HG02852 (cell line): ENCODE data around the gene CCDC14.
A peak's percentile ranks its signal among the peaks of the same experiment; 100 is the strongest.
"Not testable (repeated sequence)": the region's sequence is repeated elsewhere in the genome, so short reads cannot be mapped to it uniquely, and the experiment has no call there.

Experiments used
- ATAC-seq: cut with Tn5 transposase; IDR thresholded peaks from one replicate; pipeline ENCODE4 v1.9.1; 2021; ENCODE audit warnings: mild to moderate bottlenecking, moderate library complexity; ENCODE audit not compliant: unreplicated experiment

Gene CCDC14

DNA sequence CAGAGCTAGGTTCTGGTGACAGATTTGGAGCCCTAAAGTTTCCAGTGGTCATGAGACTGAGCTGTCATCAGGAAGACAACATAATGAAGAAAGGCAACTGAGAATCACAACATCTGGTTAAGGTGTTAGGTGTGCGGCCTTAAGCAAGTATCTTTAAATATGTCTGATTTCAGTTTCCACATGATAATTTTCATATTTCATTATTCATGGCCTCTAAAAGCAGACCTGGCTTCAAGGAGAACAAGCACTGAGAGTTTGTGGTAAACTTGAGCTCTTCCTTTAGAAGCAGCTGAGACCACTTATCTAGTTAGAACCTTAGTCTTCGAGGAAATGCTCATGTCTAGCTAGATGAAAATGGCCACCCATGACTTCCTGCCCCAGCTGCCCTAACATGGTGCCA, 51.2 kb downstream of the CCDC14 start:
- ATAC-seq, result peak; percentile 82

DNA sequence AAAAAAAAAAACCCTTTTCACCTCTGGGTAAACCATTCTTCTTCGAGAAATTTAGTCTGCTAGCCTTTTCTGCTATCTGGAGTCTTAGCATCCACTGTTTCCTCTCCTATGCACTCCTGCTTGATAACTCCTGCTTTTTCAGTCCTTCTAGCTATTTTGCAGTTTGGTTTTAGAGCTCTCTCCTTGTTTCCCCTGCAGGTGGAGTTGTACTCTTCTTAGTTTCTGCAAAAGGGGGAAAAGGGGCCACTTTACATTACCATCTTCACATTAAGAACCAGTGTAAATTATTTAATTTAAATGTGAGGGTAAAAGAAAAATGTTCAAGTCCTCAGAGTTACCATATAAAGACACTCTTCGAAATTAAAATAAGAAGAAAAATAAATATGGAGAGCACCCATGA, 53.3 kb downstream of the CCDC14 start:
- ATAC-seq, result no peak

GRCh38 chr3:123899300-123899865, 61.6 kb downstream of the CCDC14 start:
- ATAC-seq, result no peak

- no peak for ATAC-seq
Observed at GRCh38 chr3:123893012-123893411, 68.0 kb downstream of the CCDC14 start.

DNA sequence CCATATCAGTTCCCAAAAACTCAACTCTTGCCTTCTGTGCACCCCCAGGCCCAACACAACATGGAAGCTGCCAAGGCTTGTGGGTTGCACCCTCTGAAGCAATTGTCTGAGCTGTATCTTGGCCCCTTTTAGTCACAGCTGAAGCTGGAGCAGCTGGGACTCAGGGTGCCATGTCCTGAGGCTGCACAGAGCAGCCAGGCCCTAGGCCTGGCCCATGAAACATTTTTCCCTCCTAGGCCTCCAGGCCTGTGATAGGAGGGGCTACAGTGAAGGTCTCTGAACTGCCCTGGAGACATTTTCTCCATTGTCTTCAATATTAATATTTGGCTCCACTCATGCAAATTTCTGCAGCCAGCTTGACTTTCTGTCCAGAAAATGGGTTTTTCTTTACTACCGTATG, 68.8 kb downstream of the CCDC14 start:
- ATAC-seq, result no peak

DNA sequence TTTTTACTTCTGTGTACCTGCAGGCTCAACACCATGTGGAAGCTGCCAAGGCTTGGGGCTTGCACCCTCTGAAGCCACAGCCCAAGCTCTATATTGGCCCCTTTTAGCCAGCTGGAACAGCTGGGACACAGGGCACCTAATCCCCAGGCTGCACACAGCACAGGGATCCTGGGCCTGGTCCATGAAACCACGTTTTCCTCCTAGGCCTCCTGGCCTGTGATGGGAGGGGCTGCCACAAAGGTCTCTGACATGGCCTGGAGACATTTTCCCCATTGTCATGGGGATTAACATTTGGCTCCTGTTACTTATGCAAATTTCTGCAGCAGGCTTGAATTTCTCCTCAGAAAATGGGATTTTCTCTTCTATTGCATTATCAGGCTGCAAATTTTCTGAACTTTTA, 70.0 kb downstream of the CCDC14 start:
- ATAC-seq, result not testable (repeated sequence)

GRCh38 chr3:123890162-123890561, 70.9 kb downstream of the CCDC14 start:
- not testable (repeated sequence) for ATAC-seq

- ATAC-seq, result no peak
Observed at GRCh38 chr3:123884993-123885392, 76.0 kb downstream of the CCDC14 start.

- ATAC-seq, result peak; percentile 85
Observed at GRCh38 chr3:123884203-123884831, 76.7 kb downstream of the CCDC14 start, which contains the start of gene MYLK. MYLK (minus strand) TSS chr3:123884332; CDS start chr3:123793841, 90,491 bp downstream.

DNA sequence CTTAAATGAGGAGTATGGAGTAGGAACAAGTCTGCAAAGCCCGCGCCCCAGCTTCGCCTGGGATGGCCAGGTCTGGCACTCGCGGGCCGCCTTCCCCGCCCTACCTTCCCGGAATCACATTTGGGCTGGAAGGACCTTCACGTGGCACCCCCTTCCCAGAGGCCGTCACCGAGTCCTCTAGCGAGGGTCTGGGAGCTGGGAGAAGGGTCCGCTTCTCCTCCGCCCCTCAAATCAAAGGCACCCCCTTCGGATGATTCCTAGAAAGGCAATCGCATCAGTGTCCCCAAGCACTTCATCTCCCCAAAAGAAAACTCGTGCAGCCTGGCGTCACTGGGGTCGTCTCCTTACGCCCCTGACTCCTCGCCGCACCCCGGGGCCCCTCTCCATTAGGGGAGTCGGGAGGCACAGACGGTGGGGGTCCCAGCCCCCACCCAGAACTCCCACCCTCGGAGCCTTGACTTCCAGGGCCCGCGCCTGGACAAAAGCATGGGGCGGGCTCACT, 77.3 kb downstream of the CCDC14 start:
- no peak for ATAC-seq

- ATAC-seq, result no peak
Observed at GRCh38 chr3:123883111-123883510, 77.9 kb downstream of the CCDC14 start.

DNA sequence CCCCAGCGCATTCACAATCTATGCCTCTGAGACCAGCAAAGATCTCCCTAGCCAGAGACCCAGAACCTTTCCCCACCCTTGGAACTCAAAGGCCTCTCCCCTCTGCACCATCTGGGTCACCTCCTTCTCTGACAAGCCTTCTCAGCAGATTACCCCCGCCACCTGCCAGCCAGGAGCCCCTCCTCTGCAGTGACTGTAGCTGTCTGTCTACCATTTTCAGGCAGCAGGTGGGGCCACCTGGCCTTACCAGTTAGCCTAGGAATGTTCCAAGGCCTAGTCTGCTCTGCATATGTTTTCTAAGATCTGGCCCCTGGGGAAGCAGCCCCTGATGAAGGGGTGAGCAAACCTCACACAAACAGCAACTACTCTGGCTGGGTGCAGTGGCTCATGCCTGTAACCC, 79.3 kb downstream of the CCDC14 start:
- no peak for ATAC-seq

DNA sequence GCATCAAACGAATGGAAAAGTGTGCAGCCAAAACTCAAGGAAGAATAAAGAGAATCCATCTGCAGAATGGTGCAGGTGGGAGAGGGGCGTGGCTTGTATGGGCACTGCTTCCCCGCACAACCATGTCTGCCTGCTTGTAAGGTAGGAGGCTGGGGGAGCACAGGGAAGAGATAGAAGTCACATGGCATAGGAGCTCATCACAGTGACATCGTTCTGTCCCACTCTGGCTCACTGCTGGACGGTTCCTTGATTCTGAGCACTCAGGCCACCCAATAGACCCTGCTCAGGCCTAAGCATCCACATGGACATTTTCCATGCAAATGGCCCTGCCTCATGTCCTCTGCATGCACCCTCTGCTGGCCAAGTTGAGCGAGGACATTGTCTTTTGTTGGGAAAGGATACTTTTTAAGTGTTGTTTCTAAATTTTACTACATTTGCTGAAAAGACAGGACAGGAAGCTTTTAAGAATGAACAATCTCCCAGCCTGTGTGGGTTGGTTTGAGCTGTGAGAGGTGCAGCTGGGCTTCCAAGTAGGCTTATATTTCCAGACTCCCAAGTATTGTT, 79.9 kb downstream of the CCDC14 start:
- ATAC-seq, result no peak

DNA sequence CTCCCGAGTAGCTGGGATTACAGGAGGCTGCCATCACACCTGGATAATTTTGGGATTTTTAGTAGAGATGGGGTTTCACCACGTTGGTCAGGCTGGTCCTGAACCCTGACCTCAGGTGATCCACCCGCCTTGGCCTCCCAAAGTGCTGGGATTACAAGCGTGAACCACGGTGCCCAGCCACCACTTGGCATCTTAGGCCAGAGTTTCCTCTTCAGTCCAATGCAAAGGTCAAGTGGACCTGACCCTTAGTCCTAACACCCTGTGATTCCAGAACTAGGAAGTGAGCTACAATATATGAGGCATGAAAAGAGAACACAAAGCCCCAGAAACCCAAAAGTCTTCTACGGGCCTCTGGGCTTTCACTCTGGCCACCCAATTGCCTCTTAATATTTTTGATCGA, 82.2 kb downstream of the CCDC14 start:
- ATAC-seq, result no peak

- ATAC-seq, result no peak
Observed at GRCh38 chr3:123877965-123878364, 83.1 kb downstream of the CCDC14 start.

- no peak for ATAC-seq
Observed at GRCh38 chr3:123877466-123877865, 83.6 kb downstream of the CCDC14 start.

GRCh38 chr3:123876858-123877257, 84.2 kb downstream of the CCDC14 start:
- ATAC-seq, result no peak

- no peak for ATAC-seq
Observed at GRCh38 chr3:123872621-123873020, 88.4 kb downstream of the CCDC14 start.

- ATAC-seq, result no peak
Observed at GRCh38 chr3:123871946-123872345, 89.1 kb downstream of the CCDC14 start.

- no peak for ATAC-seq
Observed at GRCh38 chr3:123870033-123870432, 91.0 kb downstream of the CCDC14 start.

- ATAC-seq, result no peak
Observed at GRCh38 chr3:123869165-123869564, 91.9 kb downstream of the CCDC14 start.

DNA sequence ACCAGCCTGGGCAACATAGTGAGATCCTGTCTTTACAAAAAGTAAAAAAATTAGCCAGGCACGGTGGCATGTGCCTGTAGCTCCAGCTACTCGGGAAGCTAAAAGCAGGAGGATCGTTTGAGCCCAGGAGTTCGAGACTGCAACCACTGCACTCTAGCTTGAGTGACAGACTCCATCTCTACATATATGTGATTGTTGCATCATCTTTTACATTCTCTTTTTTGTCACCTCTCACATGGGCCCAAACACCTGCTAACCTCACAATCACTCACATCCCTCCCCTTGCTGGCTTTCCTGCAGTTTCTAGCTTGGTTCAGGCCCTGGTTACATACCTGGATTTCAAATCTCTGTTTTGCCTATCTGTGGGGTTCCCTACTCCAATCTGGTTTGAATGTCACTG, 96.3 kb downstream of the CCDC14 start:
- no peak for ATAC-seq
